CD4-positive, alpha-beta T cell treated with Interleukin-15 for 4 hours (primary cell): ENCODE measurements around the gene CHST14.
A peak's percentile ranks its signal among the peaks of the same experiment; 100 is the strongest.

Experiments
- DNase-seq: peaks from one replicate; pipeline ENCODE4 v3.0.0-alpha.2; 2020; ENCODE audit warnings: low spot score

CHST14 gene

DNA sequence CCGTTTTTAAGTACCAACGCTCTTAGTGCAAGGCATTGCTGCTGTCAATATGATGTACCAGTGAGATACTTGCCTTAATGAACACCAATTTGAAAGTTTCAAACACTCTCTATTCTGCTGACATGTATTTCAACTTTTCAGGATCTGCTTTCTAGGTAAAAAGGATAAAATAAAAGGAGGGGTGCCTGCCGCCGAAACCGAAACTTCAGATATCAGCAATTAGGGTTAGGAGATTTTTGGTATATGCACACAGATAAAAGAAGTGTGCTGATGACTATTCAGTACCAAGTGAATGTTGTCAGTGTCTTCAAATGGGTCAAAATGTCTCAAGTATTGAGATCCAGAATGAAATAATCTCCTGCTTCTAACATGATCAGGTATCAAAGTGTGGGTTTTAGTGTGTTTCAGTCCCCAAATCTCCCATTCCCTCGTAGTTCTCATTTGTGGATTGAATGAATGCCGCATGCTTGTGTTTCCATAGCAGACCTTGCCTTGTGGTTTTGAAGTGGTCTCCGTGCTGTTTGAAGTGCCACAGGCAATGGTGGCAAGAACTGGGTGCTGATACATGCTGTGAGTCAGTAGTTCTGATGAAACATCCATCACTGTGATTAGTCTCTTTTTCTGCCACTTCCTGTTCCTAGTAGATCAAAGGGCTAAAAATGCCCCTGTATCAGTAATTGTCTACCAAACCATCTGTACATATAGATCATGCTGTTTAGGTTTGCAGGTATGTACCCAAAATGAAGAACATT is 22.5 kb downstream of the CHST14 start:
- DNase-seq, result peak; percentile 78

DNA sequence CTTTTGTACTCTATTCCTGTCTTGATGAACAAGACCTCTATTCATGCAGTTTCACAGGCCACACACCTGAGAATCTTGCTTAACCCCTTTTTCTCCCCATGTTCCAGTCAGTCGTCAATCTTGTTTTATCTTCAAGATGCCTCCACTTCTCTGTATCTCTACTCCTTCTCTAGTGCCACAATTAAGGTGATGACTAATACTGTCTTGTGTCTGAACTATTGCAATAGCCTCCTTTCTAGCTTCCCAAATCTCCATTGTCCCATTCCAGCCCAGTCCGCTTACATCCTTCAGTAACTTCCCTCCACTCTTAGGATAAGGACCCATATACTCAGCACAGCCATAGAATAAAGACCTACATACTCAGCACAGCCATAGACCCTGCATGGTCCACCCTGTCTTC is 24.7 kb downstream of the CHST14 start:
- DNase-seq, result no peak

DNA sequence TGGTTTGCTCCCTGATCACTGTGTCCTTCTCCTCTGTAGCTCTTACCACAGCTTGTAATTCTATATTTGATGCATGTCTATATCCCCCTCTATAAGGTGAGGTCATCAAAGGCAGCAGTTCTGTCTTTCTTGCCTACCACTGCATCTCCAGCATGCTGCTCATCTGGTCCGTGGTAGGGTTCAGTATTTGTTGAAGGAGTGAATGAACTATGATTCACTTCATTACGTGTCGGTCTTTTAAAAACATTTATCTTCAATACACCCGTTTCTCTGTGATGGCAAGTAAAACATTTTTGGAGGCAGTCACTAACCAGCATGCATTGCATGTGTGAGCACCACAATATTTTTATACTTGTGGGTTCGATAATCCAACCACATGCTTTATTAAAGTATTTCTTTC is 27.6 kb downstream of the CHST14 start:
- no peak for DNase-seq

- DNase-seq, result no peak
Observed at GRCh38 chr15:40498891-40499290, 28.1 kb downstream of the CHST14 start.

DNA sequence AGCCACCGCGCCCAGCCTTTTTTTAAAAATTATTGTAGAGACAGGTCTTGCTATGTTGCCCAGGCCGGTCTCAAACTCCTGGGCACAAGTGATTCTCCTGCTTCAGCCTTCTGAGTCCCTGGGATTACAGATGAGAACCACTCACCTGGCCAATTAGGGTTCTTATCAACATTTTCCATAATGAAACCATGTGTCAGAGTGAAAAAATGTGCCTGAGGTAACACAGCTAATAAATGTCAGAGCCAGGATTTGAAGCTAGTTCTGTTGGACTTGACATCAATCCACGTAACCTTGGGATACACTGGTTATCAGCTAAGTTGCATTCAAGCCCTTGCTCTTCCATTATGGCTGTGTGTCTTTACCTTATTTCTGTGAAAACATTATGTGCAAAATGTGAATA is 29.1 kb downstream of the CHST14 start:
- no peak for DNase-seq

GRCh38 chr15:40500568-40501330 is 30.0 kb downstream of the CHST14 start:
- DNase-seq, result no peak

DNA sequence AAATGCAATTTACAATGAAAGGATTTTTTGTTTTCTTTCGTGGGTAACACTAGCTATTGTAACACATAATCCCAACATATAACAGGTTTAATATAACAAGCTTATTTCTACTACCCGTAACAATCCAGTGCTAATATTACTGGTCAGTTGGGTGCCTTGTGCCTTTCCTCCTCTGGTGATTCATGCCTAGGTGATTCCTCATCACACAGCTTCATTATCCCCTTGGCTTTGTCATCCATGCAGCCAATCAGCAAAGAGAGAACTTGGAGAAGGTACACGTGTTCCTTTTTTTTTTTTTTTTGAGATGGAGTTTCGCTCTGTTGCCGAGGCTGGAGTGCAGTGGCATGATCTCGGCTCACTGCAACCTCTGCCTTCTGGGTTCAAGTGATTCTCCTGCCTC is 30.7 kb downstream of the CHST14 start:
- DNase-seq, result no peak

GRCh38 chr15:40506964-40507571 is 36.3 kb downstream of the CHST14 start:
- DNase-seq, result peak; percentile 60

DNA sequence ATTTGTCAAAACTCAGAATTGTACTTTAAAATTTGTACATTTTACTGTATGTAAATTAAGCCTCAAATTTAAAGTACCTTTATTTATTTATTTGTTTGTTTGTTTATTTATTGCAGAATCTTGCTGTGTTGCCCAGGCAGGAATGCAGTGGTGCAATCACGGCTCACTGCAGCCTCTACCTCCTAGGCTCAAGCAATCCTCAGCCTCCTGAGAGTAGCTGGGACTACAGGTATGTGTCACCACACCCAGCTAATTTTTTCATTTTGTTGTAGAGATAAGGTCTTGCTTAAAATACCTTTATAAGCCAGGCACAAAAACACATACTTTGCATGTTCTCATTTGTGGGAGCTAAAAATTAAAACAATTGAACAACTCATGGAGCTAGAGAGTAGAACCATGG is 37.4 kb downstream of the CHST14 start:
- DNase-seq, result no peak

- no peak for DNase-seq
Observed at GRCh38 chr15:40510201-40510600, 39.4 kb downstream of the CHST14 start.

GRCh38 chr15:40511093-40511471 is 40.3 kb downstream of the CHST14 start:
- no peak for DNase-seq

DNA sequence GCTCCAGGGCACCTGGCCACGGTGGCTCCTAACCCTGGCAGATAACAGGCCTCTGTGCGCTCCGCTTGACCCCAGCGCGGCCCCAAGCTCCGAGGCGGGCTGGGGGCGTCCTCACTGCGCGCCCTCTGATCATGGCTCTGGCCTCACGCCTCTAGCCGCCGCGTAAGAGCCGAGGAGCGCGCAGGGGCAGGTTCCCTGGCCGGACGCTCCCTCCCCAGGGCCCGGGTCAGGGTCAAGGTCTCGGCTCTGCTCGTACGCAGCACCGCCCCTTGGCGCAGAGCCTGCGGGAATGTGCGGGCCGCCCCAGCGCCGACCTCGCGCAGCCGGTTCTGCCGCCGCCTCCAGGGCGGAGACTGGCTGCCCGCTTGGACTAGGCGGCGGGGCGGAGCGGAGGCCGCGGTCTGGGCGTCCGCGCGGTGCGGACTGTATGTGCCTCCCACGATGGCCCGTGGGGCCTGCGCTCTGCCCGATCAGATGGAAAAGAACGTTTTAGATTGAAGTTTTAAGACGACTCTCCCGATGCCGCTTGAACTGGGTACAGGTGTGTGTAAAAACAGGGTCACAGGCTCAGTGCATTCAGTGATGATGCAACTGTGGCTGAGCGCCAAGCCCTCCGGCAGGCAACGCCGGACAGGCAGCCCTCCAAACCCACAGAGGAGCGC is 40.8 kb downstream of the CHST14 start:
- no peak for DNase-seq

- DNase-seq, result no peak
Observed at GRCh38 chr15:40512440-40512839, 41.7 kb downstream of the CHST14 start.

- DNase-seq, result no peak
Observed at GRCh38 chr15:40513609-40514008, 42.8 kb downstream of the CHST14 start.

DNA sequence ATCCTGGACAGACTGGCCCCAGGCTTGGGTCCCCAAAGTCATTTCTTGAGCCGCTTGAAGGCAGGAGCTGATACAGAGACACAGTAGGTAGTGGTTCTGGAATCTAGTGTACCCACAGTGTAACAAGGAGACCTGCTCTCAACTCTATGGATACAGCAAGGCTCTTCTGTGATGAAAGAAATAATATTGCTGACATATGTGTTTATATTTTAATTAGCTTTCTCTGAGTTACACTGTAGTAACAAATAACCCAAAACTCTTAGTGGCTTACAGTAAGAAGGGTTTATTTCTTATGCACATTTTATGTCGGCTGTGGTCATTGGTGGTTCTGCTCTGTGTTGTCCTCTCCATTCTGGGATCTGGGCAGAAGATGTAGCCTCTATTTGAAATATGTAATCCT is 45.5 kb downstream of the CHST14 start:
- DNase-seq, result no peak
